Measurements from ENCODE around the gene ATXN3L. TPM values are rescaled to one million over a fixed set of nuclear protein-coding genes. Genes with fewer than 3 reads are reported as not detected.

The ATXN3L gene
- total RNA-seq, 1 experiment from 2014 or later = not detected

- TF ChIP-seq EZH2 (IDR thresholded peaks at IDR 0.05) = no peak
- no peak for TF ChIP-seq ZFX (IDR thresholded peaks at IDR 0.05)
- no peak for TF ChIP-seq ZNF274 (IDR thresholded peaks at IDR 0.05; ENCODE audit: low read depth, low read length)
- no peak for TF ChIP-seq SP1 (IDR thresholded peaks at IDR 0.05; ENCODE audit: low read depth)
- TF ChIP-seq ELF1 (IDR thresholded peaks at IDR 0.05; ENCODE audit: borderline replicate concordance, low read depth) = no peak
- Histone ChIP-seq H2AFZ (ENCODE audit: low read depth, low read length, poor library complexity, severe bottlenecking) (no peak overlapping the region), H3K79me2 (ENCODE audit: insufficient read depth, low read length) (no peaks in the 10 kb centered on the region), H3K4me2 (ENCODE audit: low read length) (no peak overlapping the region), H3K9ac (ENCODE audit: low read length) (no peak overlapping the region), H3K9me3 (ENCODE audit: control insufficient read depth in 1 of 2, insufficient read depth in 1 of 2, low read depth in 1 of 2, low read length in 2 of 2) (no peaks in the 10 kb centered on the region), H3K4me3 (replicated peaks in 1 of 2; ENCODE audit: low read depth in 1 of 2, low read length in 2 of 2) (no peak overlapping the region), H3K36me3 (ENCODE audit: control insufficient read depth in 1 of 2, insufficient read depth in 2 of 2, low read length in 2 of 2) (no peaks in the 10 kb centered on the region), H3K27ac (ENCODE audit: low read depth, low read length) (no peak overlapping the region), H3K9me2 (ENCODE audit: insufficient read depth) (no peaks in the 10 kb centered on the region), H3K4me1 (ENCODE audit: control insufficient read depth in 1 of 2, insufficient read depth in 2 of 2, low read length in 2 of 2) (no peaks in the 10 kb centered on the region), H3K27me3 (ENCODE audit: insufficient read depth, low read length) (no peaks in the 10 kb centered on the region), H4K20me1 (ENCODE audit: insufficient read depth) (no peaks in the 10 kb centered on the region)
- DNase-seq (ENCODE audit: low read depth, low spot score) (no peak), ATAC-seq (no peak)
- BruUV-seq (replicated peaks) = no TSS peak
- ChIA-PET RAD21 (ENCODE audit: low non-redundant PET in 1 of 2, low total read pairs in 2 of 2, uncharacterized antibody in 2 of 2, unreplicated experiment in 2 of 2) (no interaction called here), POLR2A (no interaction called here), CTCF (no interaction called here)
- intact Hi-C loops (cut with micrococcal nuclease) = no loop called here
Observed at GRCh38 chrX:13311560-13311959, 8.3 kb downstream of the ATXN3L start.

GRCh38 chrX:13309631-13310030, 10.2 kb downstream of the ATXN3L start:
- no peaks in the 10 kb centered on the region for H3K4me1 ChIP-seq (ENCODE audit: control insufficient read depth in 1 of 2, insufficient read depth in 2 of 2, low read length in 2 of 2)
- no peaks in the 10 kb centered on the region for H3K9me3 ChIP-seq (ENCODE audit: control insufficient read depth in 1 of 2, insufficient read depth in 1 of 2, low read depth in 1 of 2, low read length in 2 of 2)
- ChIA-PET POLR2A (no interaction called here), CTCF (no interaction called here), RAD21 (ENCODE audit: low non-redundant PET in 1 of 2, low total read pairs in 2 of 2, uncharacterized antibody in 2 of 2, unreplicated experiment in 2 of 2) (no interaction called here)
- ATAC-seq (no peak), DNase-seq (ENCODE audit: low read depth, low spot score) (no peak)
- H3K79me2 ChIP-seq (ENCODE audit: insufficient read depth, low read length) = no peaks in the 10 kb centered on the region
- no peak overlapping the region for H3K27ac ChIP-seq (ENCODE audit: low read depth, low read length)
- no peak overlapping the region for H3K4me3 ChIP-seq (replicated peaks in 1 of 2; ENCODE audit: low read depth in 1 of 2, low read length in 2 of 2)
- no TSS peak for BruUV-seq (replicated peaks)
- H4K20me1 ChIP-seq (ENCODE audit: insufficient read depth) = no peaks in the 10 kb centered on the region
- no peak overlapping the region for H3K9ac ChIP-seq (ENCODE audit: low read length)
- H3K9me2 ChIP-seq (ENCODE audit: insufficient read depth) = no peaks in the 10 kb centered on the region
- H3K36me3 ChIP-seq (ENCODE audit: control insufficient read depth in 1 of 2, insufficient read depth in 2 of 2, low read length in 2 of 2) = no peaks in the 10 kb centered on the region
- H2AFZ ChIP-seq (ENCODE audit: low read depth, low read length, poor library complexity, severe bottlenecking) = no peak overlapping the region
- no peaks in the 10 kb centered on the region for H3K27me3 ChIP-seq (ENCODE audit: insufficient read depth, low read length)
- no peak overlapping the region for H3K4me2 ChIP-seq (ENCODE audit: low read length)
- intact Hi-C loops (cut with micrococcal nuclease) = no loop called here
- TF ChIP-seq ZFX (IDR thresholded peaks at IDR 0.05) = no peak
- no peak for TF ChIP-seq TCF7L2 (IDR thresholded peaks at IDR 0.05; ENCODE audit: borderline replicate concordance, extremely low read depth, insufficient read depth, insufficient read length)
- TF ChIP-seq CTCF (IDR thresholded peaks at IDR 0.05 in 2 of 3, conservative IDR thresholded peaks at IDR 0.05 in 1 of 3; ENCODE audit: borderline replicate concordance in 1 of 3, insufficient read depth in 1 of 3, low read depth in 2 of 3, low read length in 2 of 3) = no peak
- TF ChIP-seq YY1 (IDR thresholded peaks at IDR 0.05; ENCODE audit: extremely low read depth, insufficient replicate concordance, low read depth, low read length) = no peak
- TF ChIP-seq SP1 (IDR thresholded peaks at IDR 0.05; ENCODE audit: low read depth) = no peak
- TF ChIP-seq ATF3 (IDR thresholded peaks at IDR 0.05) = no peak
- TF ChIP-seq MAX (IDR thresholded peaks at IDR 0.05) = no peak
- no peak for TF ChIP-seq EZH2 (IDR thresholded peaks at IDR 0.05)
- no peak for TF ChIP-seq POLR2A (IDR thresholded peaks at IDR 0.05; ENCODE audit: borderline replicate concordance, extremely low read depth, insufficient read depth, insufficient read length)
- no peak for TF ChIP-seq CBX3 (IDR thresholded peaks at IDR 0.05; ENCODE audit: low read depth)
- no peak for TF ChIP-seq POLR2AphosphoS5 (IDR thresholded peaks at IDR 0.05; ENCODE audit: low read depth, low read length)
- no peak for TF ChIP-seq FOSL1 (IDR thresholded peaks at IDR 0.05; ENCODE audit: low read depth)
- no peak for TF ChIP-seq JUND (IDR thresholded peaks at IDR 0.05)
- TF ChIP-seq ZBTB33 (IDR thresholded peaks at IDR 0.05; ENCODE audit: extremely low read depth, insufficient replicate concordance, low read length) = no peak
